DMS153 (cell line): ENCODE results near the gene BCORL1.

Experiments
- DNase-seq: peaks from one replicate; lab custom pipeline; 2025; lab: John Stamatoyannopoulos, UW

The BCORL1 gene

GRCh38 chrX:130066975-130067615, 84.7 kb downstream of the BCORL1 start:
- no peak for DNase-seq

- no peak for DNase-seq
These were observed 89.3 kb downstream of the BCORL1 start for GRCh38 chrX:130071611-130072344.

- DNase-seq: no peak
These were observed 89.9 kb downstream of the BCORL1 start for GRCh38 chrX:130072345-130072740.

DNA sequence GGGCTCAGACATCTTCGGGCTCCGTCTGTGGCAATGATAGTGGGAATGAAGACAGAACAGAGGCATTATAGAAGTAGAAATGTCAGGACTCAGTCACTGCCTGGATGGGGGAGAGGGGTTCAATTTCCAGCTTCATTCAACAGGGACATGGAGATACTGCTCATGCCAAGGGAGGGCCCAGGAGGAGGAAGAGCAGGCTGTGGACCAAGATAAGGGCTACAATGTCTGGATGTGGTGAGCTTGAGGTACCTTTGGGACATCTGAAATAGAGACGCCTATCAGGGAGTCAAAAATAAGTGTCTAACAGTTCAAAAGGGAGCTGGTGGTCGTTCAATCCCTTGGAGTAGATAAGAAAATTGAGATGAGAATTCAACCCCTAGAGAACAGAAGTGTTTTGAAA, 93.3 kb downstream of the BCORL1 start:
- no peak for DNase-seq

GRCh38 chrX:130079824-130080406, 97.5 kb downstream of the BCORL1 start:
- DNase-seq: peak; percentile 39

DNA sequence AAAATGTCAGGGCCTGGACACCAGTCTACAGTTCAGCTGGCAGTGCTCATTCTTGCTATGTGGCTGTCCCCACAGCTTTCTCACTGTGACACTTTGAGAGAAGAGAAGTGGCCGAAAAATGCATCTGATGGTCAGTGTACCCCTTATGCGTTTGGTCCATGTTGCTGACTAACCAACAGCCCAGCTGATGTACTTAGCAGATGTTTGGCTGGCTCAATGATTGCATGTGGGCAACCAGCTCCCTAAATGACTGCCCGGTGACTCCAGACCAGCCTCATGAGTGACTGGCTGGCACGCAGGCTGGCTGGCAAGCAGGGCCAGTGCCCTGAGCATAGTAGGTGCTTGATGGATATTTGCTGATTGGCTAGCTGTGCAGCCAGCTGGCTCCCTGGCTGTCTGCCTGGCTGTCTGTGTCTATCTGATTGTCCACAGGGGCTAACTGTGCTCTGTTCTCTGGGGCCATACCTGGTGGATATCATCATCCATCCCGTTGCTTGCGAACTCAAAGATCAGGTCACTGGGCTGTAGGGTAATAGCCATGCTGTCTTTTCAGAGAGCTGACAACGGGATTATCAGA, 98.4 kb downstream of the BCORL1 start:
- DNase-seq: no peak

DNA sequence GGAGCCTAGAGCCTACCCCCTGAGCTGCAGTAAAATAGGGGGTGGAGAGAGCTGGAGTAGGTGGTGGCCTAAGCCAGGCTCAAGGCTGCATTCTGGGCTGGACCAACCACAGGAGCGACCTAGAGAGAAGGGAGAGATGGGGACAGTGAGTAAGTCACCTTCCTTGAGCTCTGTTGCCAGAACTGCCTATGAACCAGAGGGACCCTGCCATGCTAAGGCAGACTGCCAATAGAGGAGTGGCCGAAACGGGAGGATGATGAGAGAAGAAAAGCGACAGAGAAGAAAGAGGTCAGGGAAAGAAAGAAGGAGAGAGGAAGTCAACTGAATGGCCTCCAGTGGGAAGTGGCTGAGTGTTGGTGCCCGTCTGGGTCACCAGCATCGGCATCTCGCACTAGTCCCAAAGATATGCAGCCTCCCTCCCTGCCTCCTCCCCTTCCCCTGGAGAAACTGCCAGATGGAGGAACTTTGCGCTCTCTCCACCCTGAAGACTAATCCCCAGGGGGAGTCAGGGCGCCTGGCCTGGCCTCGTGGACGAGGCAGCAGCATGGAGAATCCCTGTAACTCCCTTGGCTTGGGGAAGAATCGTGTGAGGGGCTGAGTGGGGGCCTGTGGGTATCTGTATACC, 99.1 kb downstream of the BCORL1 start:
- no peak for DNase-seq

- DNase-seq: no peak
These were observed 100.0 kb downstream of the BCORL1 start for GRCh38 chrX:130082244-130083106.

DNA sequence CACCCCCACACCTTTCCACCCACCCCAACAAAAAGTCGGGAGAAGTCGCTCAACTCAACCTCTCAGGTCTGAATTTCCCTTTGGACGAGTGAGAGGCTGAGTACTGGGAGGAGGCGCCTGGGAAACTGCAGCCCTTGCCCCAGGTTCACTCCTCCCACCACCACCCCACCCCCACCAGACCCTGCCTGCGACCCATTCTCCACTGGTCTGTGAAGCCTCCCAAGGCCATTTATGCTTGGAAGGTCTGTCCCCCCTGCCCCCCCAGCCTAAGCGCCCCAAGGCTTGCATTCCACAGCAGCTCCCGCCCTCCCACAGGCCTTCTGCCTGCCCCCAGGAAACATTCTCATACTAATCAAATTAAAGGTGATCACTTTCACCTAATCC, 100.7 kb downstream of the BCORL1 start:
- DNase-seq: no peak

DNA sequence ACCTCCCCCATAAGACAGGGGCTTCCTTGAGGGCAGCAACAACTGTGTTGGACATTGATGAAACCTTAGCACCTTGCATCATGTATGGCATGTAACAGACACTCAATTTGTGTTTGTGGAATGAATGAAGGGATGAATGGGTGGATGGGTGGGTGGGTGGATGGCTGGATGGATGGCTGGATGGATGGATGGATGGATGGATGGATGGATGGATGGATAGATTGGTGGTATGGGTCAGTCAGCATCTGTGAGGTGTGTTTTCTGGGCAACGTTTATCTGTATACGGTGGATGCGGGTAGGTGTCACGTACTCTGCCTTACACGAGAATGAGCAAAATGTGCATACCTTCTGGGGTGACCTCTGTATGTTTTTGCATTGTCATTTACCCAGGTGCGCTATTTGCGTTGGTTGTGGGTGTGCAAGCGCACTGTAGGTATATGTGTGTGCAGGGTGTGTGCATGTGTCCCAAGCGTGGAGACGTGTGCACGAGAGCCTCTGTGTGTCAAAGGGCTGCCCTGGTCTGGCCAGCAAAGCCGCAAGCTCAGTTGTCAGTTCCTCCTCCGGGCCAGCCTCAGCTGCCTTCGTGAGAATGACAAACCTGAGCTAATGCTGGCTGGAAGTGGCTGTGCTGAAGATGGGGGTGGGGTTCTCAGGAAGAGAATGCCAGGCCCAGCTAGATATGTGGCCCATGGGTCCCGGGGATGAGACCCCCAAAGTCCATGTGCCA, 101.4 kb downstream of the BCORL1 start:
- DNase-seq: no peak

DNA sequence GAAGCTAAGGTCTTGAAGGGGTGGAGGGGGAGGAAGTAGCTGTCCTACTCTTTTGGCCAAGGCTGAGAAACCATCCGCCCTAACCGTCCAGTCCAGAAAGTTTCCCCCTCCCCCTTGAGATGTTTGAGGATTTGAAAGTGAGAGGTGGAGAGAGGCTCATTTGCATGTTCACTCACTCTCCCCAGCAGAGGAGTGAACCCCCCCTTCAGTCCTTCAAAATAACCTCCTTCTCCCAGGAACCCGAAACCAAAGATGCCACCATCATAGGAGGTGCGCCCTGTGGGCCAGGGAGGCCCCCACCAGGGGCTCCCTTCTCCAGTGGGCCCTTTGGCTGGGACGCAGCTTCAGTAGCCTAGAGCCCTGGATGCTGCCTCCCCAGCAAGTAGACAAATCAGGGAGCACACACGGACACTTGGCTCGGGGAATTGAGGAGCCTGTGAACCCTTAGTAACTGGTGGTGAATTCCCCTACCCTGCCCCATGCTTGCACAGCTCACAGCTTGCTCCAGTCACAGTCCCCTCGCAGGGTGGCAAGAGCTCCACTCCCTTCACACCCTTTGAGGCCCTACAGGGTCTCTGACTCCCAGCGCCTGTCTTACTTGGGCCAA, 102.3 kb downstream of the BCORL1 start:
- no peak for DNase-seq

DNA sequence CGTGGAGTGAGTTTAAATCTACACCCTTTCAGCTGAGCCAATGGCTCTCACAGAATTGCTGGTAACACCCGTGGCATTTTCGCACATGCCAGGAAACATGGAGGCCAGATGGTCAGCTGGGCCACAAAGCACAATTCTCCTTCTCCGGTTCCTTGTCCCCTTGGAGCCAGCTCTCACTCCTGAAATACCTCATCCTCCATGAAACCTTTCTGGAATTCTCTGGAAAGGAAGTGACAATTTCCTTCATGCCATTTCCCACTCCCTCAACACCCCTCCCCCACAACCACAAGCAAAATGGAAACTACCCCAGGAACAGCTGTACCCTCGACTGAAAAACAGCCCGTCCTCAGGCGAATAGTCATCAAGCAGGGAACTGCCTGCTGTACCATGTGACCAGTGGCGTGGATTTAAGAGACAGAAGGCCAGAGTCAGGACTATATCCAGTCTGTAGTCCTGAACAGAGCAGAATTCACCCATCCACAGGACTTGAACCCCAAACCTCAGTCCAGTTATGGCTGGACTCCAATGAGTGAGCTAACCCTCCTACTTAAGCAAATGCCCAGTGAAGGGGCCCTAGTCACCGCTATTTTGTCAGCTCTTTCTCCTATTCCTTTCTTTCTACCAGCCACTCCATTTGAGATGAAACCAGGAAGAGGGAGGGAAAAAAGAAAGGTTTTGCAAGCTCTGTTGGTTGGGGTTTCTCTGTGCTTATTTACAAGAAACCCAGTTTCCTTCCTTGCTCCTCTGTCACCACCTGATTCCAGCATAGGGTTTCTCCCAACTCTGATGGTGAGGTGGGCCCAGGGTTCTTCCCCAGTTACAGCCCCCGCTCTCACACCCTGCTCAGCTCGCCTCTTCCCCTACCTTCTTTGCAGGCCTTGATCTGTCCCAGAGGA, 103.4 kb downstream of the BCORL1 start:
- DNase-seq: no peak

GRCh38 chrX:130086447-130087206, 104.2 kb downstream of the BCORL1 start:
- DNase-seq: no peak

DNA sequence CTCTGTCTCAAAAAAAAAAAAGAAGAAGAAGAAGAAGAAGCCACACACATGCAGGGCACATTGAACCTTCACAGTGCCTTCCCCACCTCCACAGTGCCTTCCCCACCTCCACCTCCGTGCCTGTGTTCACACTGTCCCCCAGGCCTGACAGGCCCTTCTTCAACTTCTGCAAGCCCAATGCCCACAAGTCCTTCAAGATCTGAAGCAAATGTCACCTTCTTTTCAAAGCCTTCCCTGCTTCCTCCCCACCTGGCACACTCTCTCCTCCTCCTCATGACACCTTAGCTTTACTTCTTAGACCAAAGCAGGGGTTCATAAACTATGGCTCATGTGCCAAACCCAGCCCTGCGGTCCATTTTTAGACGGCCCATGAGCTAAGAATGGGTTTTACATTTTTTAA, 107.9 kb downstream of the BCORL1 start:
- no peak for DNase-seq

DNA sequence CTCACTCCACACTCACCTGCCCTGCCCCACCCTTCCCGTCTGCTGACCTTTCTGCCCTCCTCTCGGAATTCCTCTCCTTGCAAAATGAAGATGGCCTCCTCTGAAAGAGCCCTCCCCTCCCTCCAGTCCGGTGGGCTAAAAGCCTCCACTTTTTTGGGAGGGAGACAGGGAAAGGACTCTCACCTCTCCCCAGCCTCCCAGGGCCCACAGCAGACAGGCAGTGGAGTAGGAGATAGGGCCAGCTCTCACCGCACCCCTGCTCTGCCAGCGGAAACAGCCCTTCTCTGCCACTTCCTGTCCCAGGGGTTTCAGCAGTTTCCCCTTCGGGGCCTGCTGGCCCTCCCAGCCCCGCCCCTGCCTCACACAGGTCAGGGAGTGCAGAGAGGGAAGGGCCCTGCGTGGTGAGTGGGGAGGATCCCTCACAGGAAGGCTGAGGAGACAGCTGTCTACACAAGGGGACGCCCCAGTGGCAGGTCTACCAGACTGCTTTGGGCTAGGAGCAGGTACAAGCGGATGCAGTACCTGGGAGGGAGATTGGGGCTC, 109.6 kb downstream of the BCORL1 start:
- peak; percentile 16 for DNase-seq

DNA sequence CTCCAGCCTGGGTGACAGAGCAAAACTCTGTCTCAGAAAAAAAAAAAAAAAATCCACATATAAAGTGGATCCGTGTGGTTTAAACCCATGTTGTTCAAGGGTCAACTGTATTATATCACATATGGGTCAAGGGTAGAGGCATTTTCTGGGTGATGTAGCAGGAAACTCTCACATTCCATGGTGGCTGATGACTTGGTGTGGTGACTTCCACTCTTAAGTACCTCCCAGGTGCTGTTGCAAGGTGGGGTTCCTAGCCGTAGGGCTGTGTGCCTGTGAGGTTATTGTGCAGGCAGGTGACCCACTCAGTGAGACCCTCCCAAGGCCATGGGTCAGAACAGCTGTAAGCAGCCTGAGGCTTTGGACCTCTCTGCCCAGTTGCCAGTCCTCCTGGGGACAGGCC, 110.8 kb downstream of the BCORL1 start:
- DNase-seq: no peak

DNA sequence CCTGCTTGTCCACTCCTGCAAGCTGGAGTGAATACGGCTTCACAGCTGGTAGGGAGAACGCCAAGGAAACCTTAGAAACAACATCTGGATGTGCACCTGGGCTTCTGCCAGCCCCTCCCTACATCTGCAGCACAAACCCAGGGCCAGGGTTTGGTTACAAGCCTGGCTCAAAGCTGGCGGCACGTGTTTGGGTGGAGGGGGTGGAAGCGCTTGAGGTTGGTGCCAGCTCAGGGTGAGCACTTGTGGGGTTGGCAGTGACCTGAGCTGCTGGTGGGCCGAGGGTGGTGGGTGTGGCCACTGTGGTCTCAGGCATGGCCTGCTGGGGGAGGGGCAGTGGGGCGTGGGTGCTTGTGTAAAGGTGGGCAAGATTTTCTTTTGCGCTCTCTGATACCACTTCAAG, 112.3 kb downstream of the BCORL1 start:
- DNase-seq: no peak

- no peak for DNase-seq
These were observed 113.0 kb downstream of the BCORL1 start for GRCh38 chrX:130095249-130096030.
